Stimulated activated CD4-positive, alpha-beta T cell treated with anti-CD3 and anti-CD28 coated beads, TNF-alpha, amount 100 ng/mL, for 1 hour (primary cell): ENCODE measurements around the gene JAML.

Experiments
- DNase-seq, 3 donors: peaks; one replicate each; pipeline ENCODE4 v3.0.0-alpha.2; 2020; ENCODE audit warnings: low read depth in 3 of 3, low spot score in 1 of 3

Gene JAML

GRCh38 chr11:118148856-118149255 lies 76.0 kb downstream of the JAML start:
- no peak for DNase-seq

GRCh38 chr11:118148240-118148639 lies 76.6 kb downstream of the JAML start:
- DNase-seq = no peak

GRCh38 chr11:118147502-118147901 lies 77.3 kb downstream of the JAML start:
- DNase-seq = no peak

GRCh38 chr11:118146554-118146953 lies 78.3 kb downstream of the JAML start:
- DNase-seq = no peak

GRCh38 chr11:118145285-118146227 lies 79.3 kb downstream of the JAML start:
- peak; percentile 64 to 80 (median 64) for DNase-seq

DNA sequence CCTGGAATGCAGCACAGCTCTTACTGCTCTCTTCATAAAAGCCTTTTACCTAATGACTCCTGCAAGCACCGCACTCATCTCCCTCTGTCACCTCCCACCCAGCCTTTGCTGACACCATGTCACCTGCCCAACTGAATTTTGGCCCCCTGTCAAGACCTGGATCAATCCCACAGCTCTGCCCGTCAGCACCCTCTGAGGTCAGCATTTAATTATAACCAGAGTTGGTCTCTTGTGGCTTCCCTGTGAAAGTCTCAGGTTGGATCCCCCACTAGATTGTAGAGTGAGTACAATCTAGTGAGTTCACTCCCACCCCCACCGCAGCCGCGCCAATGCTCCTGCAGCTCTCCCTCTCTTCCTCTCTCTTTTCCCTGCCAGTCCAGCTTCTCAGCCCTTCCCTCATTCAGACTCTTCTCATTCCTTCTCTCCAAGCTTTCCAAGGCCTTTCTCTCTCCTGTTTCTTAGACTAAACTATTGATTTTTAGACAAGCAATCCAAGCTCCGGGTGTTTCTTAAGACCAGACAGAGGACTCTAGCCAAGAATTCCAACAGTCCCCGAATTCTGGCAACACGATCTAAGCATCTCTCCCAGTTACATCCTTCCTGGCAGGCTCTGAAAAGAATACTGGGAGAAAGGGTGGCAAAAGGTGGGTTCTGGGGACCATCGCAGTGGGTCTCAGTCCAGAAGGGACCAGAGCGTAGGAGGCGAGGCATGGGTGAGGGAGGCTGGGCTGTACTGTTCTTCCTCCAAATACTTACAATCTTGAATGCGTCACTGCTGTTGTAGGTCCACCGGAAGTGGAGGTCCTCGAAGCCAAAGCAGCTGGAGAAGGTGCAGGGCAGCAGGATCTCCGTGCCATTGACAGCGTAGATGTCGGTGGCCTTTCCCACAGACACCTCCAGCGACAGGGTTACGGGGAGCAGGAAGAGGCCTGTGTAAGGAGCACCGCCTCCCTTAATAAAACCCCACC lies 80.2 kb downstream of the JAML start:
- no peak for DNase-seq
